NCI-H187 (cell line): ENCODE data around the gene FLNA.

Experiments used
- DNase-seq, 2 experiments: peaks; one replicate each; lab custom pipeline; 2025; lab: John Stamatoyannopoulos, UW

The FLNA gene

GRCh38 chrX:154378059-154378798, 3.8 kb upstream of the FLNA start:
- peak in 1 of 2 experiments; percentile 67 for DNase-seq

- no peak for DNase-seq
Observed at GRCh38 chrX:154376774-154377173, 2.3 kb upstream of the FLNA start.

- DNase-seq: no peak
Observed at GRCh38 chrX:154375156-154375504, 696 bp upstream of the FLNA start.

DNA sequence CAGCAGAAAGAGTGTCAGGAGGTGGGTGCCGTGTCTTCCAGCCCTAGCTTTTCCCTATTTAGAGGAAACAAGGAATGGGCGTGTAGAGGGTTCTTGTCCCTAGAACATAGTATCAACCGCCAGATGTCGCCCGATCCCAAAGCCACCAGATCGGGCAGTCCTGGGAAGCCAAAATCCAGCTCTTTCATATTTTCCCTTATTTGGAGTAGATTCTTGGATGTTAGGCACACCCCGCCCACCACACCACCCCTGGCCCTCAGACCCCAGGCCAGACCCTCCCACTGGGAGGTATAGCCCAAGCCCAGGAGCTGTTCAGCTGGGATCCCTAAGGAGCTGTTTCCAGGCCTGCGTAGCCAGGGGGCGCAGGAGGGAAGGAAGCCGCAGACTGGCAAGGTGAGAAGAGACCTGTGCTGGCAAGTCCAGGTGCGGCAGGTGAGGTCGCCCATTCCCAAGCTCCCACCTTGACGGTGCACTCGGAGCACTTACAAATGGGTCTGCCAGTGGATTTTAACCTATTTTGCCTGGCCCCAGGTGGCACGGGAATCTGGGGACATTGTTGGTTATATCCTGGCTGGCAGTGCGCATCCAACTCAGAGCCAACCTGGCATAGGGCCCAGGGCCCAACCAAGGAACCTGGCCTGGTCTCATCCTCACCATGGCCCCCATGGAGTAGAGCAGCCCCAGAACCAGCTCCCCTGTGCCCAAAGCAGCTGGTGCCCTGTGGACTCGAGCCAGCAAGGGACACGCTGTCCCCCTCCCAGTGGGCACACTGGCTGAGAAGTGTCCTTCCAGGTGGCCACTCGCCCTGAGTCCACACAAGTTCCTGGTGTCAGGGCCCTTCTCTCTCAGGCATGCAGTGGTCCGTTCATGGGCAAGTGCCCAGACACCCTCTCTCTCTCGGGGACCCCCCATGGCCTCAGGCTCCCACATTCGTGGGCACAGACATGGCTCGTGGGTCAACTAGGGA, 811 bp downstream of the FLNA start:
- peak; percentile 39 to 77 for DNase-seq

DNA sequence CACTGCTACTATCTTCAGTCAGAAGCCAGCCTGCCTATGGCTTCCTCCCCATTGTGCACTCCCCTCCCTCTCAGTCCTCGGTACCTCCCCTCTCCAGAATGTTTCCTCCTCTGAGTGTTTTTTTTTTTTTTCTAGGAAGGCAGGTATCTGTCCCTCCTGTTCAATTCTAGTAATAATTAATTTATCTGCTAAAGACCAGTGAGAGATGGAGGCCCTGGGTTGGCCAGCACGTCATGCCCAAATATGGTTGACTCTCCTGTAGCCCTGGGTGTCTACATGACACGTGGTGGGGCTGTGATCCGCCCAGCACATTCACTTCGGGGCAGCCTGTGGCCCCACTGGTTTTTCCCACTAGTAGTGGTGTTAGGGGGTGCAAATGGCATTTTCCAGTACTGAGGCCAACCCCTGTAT, 1.8 kb downstream of the FLNA start:
- no peak for DNase-seq

DNA sequence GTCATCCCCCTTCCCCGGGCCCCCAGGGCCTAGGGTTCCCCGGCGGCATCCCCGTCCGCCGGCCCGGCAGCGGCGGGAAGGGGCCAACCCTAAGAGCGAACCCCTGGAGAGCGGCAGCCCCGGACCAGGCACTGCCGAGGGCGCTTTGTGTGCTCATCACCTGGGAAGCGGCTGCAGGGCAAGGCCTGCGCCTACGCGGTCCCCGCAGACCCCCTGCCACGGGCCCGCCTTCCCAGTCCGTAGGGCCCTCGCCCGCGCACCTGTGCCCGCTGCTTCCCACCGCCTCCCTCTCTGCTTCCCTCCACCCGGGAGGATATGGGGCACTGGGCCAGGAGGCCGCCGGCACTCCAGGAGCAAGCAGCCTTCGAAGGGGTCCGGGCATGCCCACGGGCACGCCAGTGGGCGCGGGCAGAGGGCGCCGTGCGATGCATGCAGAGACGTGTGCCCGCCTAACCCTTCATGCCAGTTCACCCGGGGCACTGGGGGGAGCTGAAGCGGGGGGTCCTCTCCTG, 2.6 kb downstream of the FLNA start:
- no peak for DNase-seq

DNA sequence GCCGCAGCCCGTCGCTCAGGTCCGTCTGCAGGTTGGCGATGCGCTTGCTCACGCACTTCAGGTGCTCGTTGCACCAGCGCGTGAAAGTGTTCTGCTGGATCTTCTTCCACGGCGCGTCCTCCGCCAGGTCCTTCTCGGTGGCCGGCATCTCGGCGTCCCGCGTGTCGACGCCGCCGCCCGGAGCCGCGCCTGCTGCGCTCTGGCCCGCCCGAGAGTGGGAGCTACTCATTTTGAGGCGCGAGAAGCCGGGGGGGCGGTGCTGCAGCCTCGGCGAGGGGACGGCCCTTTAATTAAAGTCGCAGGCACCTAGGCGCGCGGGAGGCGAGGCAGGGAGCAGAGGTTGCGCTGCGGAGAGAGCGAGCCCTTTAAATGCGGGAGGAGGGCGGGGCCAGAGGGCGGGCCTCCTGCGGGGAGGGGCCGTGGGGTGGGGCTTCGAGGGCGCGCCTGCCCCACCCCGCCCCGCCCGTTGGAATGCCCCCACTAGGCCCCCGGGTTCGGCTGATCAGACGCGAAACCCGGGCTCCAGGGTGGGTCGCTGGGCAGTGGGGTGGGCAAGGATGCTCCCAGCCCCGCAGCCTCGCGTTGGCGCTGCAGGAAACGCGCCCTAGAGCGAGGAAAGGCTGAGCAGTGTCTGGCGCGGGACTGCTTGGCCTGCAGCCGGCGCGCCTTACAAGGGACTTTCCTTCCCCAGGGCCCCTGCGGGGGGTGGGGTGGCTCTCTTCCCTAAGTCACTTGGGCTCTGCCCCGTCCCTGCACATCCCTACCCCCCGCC, 3.2 kb downstream of the FLNA start:
- peak; percentile 63 to 93 for DNase-seq

DNA sequence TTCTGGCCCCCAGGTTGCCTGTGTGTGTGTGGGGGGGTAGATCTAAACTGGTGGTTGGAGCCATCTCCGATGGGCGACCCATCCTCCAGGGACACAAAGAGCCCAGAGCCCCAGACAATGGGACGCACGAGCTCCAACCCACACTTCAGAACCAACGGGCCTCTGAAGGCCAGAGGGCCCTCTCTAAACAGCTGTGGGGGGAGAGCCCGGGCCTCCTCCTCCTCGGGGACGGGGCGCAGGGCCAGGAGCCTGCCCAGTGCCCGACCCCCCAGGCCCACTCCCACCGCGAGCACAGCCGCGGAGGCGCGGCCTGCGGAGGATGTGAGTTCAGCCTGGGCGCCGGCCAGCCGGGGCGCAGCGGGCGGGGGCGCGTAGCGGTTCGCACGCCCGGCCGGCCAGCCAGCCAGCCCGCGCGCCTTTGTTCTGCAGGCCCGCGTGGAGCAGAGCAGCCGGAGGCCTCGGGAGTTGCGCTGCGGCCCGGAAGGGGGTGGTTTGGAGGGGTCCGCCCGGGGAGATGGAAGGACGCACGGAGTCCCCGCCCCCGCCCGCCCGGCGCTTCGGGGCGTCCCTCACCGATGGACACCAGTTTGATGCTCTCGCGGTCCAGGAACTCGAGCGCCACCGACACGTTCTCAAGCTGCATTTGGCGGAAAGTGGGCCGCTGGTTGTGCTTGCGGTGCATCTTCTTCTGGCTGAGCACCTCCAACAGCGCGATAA, 4.0 kb downstream of the FLNA start:
- DNase-seq: no peak

DNA sequence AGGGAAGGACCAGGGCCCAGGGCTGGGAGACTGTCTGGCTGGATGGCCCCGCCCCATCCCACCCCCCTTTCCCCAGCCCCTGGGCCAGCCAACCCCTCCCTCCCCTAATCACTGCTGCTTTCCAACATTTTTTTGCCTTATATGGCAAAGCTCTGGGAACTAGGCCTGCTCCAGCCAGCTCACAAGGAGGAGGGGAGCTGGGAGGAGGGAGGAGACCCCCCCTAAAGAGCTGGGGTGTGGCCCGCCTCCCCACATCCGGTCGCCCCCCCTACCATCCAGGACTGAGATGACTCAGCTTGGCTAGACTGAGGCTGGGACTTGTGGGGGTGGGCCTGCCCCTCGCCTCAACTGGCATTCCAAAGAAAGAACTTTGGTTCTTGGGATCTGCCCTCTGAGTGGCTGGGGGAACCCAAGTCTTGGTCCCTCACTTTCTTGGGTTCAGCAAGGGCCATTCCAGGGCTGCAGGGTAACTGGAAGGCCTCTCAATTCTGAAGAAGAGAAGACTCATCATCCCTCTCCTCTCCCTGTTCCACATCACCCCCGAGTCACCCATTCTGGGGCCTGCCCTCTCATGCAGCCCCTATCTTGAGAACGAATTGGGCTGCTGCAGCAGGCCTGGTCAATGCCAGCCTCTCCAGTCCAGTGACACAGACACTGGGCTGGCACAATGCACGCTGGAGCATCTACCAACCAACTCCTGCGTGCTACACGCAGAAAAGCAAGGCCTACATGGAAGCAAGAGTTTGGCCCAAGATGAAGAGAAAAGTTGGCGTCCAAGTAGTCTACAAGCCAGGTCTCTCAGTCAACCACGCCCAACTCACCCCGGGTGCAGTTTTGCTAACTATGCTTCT, 4.8 kb downstream of the FLNA start:
- no peak for DNase-seq

DNA sequence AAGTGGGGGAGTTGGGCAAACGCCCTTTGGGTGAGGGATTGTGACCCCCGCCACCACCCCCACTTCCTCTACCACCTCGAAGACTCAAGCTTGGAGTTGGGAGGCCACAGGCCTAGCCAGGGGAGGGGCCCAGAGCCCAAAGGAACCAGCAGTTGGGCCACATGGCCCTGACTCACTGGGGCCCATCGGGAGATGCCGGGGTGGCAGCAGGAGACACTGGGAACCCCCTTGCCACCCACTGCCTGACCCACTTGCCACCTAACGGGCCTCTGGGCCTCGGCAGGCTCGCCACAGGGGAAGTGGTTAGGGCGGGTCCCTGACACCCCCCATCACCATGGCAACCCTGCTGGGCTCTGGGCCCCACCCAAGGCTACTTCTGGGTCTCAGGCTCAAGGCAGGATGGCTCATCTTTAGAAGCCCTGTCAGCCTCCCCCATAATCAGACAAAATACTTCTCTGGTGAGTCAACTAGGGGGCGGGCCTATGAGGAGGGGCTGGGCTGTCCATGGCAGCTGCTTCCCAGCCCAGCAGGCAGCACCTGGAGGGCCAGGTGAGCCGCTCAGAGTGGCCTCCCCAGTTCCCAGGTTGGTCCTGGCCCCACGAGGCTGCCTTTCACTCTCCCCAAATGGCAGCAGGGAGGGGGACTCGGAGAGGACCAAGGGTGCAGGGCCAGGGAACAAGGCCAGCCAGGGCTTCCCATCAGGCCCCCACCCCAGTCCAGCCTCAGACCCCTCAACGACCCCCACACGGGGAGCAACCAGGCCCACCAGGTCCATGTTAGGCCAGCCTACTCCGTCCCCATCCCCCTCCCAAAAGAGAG, 5.6 kb downstream of the FLNA start:
- DNase-seq: no peak

GRCh38 chrX:154367474-154368308, 6.7 kb downstream of the FLNA start:
- no peak for DNase-seq

GRCh38 chrX:154366666-154367055, 7.8 kb downstream of the FLNA start:
- no peak for DNase-seq

DNA sequence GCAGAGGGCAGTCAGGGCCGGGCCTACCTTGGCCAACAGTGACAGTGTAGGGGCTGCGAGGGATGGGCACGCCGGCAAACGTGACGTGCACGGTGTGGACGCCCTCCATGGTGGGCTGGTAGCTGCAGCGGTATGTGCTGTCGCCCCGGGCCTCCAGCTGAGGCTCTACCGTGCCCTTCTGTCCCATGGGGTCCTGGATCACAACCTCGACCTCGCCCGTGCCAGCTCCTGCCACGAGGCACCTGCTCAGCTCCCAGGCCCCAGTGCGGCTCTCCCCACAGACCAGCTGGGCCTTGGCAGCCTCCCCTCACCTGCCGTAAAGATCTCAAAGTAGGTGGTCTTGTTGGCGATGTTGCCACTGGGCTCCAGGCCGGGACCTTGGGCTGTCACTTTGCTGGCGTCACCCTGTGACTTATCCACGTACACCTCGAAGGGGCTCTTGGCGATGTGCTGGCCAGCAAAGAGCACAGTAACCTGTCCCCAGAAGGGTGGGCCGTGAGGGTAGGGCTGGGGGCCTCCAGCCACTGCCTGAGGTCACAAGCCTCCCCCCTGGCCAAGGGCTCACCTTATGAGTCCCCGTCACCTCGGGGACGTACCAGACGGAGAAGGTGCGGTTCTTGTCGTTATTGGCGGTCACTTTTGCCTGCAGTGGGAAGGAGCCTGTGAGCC, 8.3 kb downstream of the FLNA start:
- no peak for DNase-seq

DNA sequence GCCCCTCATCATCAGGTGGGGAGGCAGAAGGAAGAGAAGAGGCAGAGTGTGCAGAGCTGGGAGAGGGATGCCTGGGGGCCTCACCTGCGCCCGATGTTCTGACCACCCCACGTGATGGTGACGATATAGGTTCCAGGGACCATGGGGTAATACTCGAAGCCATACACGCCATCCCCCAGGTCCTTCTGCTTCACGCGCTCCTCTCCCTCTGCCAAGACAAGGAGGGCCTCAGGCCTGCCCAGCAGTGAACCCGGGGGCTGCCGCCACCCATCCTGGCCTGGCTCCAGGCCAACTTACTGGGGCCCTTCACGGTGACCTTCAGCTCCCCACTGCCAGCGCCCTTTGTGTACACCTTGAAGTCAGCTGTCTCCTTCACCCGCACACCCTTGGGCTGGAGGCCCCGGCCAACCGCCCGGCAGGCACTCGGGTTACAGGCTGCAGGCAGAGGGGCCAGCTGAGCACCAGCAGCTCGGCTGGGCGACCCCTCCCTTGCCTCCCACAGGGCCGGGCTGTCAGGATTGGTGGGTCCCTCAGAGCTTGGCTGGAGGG, 9.3 kb downstream of the FLNA start:
- DNase-seq: no peak

DNA sequence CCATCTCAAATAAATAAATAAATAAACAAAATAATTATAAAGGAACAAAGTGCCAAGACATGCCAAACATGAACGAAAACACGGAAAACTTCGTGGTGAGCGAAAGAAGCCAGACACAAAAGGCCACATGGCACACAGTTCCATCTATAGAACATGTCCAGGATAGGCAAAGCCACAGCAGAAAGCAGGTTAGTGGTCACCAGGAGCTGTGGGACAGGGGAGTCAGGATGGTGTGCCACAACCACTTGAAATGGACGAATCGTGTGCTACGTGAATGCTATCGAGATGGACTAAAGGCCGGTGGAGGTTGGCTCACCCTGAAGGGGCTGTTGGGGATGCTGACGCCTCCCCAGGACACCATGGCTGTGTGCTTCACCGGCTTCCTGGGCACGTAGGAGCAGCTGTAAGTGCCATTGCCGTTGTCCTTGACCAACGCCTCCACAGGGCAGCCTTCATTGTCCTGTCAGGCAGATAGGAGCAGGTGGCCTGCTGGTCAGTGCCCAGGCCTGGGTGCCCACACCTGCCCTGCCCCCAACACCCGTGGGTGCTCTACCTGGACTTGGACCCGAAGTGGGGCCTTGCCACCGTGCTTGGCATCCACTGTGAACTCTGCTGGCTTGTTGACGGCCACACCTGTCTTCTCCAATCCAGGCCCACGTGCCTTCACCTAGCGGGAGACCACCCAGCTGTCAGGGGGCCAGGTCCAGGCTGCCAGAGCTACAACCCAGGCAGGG, 10.6 kb downstream of the FLNA start:
- no peak for DNase-seq

DNA sequence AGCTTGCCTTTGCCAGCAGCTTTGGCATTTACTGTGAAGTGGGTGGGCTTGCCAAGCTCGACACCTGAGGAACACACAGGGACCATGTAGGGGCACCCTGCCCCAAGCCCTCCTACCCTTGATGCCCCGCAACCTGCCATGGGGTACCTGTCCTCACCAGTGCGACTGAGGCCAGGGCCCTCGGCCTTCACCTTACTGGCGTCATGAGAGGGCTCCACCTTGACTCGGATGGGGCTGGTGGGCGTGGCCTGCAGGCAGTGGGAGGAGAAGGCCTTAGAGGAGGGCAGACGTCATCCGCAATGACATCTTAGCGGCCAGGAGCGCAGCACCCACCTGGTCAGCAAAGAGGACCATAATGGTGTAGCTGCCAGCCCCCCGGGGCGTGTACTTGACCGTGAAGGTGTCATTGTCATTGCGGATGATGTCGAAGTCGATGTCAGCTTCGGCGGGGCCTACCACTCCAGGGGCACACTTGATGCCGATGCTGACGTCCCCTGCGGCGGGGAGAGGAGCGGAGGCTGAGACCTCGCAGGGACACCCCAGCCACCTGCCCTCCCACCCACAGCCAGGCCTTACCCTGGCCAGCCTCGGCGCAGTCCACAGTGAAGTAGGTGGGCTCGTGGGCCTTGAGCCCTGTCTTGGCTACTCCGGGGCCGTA, 12.2 kb downstream of the FLNA start:
- DNase-seq: no peak
